Measurements from ENCODE around the gene HOXB6.

The HOXB6 gene

DNA sequence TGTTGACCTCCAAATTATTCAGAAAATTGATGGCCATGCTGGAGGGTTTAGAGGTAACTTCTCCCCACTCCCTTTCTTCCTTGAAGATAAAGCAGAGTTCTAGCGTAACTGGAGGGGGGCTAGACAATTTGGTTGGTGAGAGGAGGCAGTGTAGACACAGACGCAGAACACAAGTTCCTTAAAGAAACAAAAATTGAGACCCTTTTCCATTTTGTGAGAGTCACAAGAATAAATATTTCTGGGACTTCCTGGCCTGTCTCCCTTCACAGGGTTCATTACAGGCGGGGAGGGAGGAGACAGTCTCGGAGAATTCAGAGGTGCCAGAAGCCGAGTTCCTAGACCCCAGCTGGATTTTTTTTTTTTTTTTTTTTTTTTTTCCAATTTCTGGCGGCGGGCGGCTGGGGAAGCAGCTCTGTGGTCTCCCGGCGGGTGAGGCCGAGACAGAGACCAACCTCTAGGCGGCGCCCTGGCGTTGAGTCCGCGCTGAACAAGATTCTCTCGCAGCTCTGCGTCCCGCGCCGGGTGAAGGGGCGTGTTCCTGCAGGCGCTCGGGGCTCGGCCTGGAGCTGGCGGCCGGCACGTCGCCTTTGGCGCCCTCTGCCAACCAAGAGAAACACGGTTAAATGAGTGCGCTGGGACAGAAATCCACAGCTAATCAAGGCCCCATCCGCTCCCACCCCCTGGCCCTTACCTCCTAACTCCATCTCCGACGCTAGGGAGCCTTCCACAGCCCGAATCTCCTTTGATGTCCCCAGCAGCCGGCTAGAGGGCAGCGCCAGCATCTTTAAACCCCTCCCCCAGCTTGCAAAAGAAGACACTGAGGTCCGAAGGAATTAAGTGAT, 31.6 kb upstream of the HOXB6 start:
- peak; percentile 81 for DNase-seq

DNA sequence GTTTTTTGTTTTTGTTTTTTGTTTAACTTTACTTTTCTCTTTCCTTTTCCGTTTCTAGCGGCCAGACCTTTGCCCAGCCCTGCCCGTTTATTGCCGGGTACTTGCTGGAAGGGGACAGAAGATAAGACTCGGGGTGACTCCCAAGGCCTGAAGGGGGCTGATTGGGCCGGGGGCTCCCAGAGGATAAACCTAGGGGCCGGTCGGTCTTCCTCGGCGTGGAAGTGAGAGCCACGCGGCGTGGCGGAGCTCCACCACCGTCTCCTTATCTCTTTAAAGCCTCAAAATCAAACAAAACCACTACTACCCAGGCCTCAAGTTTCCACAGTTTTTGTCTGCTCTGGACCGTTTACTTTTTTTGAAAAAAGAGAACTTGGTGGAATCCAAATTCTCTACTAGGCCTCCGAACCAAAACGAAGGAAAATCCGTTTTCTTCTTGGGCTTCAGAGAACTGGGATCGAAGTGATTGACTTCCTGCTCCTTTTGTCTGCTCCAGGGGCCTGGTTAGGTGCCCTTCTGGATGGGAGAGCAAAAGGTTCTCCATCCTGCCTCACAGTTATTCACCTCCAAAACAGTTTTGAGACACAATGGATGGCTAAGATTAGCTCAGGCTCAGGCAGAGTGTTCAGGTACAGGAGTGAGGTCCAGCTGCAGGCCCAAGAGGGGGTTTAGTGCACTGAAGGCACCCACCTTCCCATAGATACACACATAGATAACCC, 29.9 kb upstream of the HOXB6 start:
- peak; percentile 18 for DNase-seq

DNA sequence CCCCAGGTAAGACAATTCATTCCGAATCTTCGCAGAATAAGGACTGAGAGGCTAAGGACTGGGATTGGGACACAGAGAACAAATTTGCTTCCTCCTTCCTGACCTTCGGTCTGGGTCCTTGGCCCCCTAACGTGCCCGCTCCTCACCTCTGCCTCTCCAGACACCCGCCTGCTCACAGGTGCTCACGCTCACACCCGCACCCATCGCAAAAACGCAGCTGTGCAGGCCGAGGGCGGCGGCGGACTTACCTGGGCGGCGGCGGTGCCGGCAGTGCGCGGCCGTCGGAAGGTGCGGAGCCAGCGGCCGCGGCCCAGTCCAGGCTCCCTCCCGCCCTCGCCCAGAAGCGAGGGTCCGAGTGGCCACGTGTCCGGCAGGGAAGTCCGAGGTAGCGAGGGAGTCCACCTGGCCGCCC, 28.5 kb upstream of the HOXB6 start:
- no peak for DNase-seq

DNA sequence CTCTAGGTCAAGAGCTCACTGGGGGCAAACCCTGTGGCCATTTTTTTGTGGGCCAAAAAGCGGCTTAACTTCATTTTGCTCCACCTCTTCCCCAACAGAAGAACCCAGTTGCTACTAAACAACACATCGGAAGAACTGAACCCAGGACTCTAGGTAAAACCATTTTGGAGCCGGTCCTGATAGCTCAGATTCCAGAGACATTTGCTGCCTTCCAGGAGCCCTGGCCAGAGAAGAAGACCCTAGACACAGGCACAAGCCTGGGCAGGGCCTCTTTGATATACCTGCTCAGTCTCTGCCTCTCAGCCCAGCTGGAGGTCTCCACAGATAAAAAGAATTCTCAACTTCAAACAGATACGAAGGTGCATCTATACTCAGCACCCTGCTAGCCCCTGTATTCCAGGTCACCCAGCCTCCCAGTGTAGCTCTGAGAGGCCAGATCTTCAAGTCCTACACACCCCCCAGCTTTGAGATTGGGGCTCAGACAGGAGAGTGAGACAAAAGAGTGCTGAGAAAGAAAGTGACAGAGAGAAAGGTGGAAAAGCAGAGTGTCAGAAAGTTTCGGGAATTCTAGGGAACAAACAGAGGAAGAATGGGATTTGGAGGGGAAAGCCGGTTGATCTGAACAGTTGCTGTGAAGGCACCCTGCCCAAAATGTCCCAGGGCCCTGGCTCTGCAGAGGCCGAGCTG, 27.9 kb upstream of the HOXB6 start:
- DNase-seq: peak; percentile 36

DNA sequence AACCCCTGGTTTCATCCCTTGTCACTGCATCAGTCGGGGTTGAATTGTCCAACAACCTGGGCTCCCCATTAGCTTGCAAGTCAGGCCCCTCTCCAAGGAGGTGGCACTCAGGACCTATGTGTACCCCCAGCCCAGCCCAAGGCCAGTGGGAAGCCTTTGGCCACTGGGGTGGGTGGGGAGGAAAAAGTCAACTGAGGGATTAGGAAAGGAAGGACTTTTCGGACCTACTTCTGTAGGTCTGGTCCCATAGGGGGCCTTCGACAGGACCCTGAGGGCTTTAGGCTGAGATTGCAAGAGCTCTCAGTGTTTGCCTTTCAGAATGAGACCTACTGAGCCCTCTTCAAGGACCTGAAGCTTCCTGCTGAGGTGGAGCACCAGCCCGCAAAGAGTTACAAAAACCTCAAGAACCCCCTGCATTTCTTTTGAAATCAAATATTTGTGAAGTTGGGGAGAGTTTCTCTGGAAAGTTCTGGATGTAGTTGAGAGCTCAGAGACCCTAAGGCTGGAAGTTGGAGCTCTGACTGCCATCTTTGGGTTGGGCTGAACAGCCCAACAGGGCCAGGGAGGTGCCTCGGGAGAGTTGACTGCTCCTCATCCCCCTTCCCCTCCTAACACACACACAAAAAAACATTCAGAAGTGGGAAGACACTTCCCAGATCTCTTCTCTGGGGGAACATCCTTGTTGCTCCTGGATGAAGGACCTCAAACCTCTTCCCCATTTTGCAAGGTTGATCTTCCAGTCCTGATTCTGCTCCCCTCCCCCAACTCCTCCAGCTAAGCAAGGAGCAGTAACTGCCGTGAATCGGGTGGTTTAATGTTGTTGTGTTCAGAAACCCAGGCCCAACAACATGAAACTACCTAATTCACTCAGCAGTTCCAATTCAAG, 27.1 kb upstream of the HOXB6 start:
- peak; percentile 18 for DNase-seq

DNA sequence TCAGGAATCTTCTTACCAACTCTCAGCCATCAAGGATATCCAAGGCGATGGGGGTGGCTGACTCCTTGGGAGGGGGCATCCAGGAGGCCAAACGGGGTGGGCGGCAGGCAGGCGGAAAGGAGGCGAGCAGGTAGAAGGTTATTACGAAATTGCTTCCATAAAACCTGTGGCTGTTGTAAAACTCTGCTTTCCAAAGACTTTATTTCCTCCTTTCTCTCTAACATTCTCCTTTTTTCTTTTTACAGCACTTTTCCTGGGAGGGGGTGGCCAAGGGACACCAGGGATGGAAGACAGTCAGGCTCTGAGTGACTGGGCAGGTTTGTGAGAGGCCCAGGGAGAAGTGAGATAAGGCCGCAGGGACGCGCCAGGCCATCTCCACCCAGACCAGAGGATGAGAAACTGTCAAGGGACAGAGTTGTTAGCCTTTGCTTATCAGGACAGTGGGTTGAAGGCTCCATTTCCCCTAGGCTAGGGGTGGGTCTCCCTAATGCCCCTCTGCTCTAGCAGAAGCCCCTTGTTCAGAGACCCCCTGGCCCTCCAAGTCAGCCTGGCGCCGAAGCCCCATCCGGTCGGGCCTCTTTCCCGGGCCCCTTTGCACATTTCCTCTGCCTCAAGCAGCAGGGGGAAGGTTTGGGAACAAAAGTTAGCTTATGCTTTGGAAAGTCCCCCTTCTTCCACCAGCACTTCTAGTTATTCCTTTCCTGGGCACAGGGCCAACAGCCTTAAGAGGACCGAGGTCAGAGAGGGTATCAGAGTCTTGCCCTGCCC, 26.3 kb upstream of the HOXB6 start:
- DNase-seq: peak; percentile 18

DNA sequence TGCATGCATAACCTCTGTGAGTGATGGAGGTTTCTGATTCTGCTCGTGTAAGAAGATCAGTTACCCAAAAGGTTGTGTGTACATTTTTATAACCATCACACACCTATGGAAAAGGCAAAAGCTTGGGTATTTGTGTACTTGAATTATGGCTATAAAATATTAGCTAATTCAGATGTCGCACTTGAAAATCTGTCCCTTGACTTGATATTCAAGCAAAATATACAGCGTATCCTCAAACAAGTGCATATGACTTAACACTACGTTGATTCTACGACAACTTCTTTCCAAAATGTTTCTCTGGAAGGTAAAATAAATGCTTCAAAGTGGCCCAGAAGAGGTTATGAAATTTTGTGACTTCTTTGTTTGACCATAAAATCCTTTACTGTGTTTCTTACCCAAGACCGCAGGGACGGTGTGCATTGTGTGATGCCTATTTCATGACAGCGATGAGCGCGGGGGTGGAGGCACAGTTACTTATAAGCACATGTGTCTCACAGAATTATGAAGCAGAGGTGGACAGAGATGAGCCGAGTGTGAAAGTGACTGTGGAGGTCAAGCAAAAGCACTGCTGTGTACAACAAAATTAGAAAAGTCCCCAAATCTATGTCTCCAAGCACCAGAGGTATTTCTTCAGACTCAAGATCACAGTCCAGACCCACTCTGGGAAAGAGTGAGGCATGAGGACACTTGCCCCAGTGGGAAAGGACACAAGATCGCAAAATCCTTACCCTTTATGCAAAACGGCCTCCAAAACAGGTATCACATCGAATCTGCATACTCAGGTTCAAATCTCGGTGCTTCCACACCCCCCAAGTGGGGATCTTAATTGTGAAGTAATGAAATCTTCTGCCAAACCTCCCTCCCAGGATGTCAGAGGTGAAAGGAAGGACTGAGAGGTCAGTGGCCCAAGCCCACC, 25.5 kb upstream of the HOXB6 start:
- peak; percentile 22 for DNase-seq

DNA sequence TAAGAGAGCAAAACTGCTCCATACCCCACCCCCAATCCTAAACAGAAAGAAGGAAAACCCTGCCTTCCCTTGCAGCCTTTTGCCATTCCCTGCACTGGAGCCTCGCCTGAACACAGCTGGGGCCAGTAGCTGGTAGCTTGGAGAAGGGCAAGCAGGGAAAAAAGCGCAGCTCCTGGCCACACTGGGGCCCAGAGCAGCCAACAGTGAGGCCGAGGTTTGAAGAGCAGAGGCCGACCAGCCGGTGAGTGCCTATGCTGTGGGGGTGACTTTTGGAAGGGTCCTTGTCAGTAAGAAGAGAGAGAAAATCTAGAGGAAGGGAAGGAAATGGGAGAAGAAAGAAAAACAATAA, 24.6 kb upstream of the HOXB6 start:
- peak; percentile 6 for DNase-seq

DNA sequence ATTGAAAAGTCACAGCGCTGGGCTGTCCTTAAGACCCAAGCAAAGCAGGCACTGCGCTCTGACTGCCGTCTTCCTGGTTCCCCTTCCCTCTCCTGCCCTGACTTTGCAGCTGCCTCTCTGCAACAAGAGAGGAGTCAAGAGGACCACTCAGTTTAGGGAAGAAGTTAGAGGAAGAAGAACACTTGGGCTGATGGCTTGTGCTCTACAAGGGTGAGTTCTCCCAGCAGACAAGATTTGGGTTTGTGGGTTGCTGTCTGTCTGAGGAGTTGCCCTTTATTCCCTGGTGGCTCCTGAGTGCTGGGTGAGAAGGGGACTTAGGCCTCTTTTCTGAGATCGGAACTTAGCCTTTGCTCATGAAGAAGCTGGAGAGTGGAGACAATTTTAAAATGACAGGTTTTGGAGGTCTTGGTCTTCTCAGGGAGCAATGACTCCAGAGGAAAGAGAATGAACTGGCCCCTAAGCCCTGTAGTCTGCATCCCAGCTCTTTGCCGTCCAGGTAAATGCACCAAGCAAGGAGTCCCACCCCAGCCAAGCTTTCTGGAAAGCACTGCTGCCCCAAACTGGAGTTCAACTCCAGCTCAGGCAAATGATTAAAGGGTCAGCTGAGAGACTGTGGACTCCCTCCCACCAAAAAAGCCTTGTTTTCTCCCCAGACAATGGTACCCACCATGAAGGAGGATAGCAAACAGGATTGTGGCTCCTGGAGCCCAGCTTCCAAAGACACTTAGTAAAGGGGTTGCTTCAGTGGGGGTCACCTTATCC, 24.0 kb upstream of the HOXB6 start:
- DNase-seq: no peak

DNA sequence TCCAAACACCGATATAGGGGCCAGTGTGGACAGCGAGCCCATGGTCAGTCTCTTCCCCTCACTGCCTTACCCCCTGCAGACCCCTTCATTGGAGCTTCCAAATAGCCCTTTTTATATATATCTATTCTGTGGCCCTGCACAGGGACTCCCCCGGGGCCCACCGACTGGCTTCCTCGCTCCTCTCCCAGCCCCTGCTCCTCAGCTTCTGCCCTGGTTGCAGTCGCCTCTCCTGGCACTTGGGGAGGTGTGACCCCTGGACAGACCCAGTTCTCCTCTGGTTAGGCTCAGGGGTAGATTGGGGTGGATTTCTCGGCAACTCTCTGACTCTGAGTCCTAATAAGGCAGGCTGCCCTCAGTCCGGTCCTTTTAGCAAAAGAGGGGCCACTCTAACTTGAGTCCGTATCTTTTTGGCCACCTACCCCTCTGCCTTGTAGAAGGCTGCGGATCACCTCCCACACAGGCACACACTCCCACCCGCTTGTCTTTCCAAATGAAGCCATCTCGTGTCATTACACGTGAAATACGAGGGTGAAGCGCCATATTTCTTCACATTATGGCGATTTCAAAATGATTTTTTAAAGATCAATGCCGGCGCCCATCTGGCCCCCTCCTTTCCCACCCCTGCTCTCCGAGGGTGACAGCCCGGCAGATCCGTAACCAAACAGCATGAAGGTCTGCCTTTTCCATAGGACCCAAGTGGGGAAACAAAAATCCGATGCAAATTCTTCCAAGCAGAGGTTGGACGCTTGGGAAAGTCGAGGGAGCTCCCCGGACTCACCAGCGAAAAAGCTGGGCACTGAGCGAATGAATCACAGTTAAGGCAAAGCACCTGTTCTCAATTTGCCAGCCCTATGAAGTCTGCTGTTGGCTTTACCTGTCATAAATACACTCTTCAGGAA, 23.1 kb upstream of the HOXB6 start:
- DNase-seq: no peak

DNA sequence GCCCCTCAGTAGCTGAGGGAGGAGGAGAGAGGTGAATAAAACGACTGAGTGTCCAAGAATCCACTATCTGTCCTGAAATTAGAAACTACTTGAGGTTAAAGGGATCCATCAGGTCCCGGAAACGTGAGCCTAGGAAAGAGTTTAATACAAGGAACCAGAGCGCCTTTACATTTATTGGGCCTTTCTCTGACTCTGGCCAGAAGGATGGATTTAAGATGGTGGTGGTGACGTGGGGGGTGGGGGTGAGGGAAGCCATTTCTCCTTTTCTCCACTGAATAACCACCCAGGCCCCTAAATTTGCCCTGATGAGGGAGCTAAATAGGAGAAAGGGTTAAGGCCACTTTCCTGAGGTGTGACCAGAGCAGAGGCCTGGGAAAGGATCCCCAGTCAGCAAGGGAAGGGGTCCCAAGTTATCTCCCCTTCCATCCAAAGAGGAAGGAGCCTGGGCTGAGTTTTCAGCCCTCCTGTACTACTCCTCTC, 22.4 kb upstream of the HOXB6 start:
- DNase-seq: no peak

DNA sequence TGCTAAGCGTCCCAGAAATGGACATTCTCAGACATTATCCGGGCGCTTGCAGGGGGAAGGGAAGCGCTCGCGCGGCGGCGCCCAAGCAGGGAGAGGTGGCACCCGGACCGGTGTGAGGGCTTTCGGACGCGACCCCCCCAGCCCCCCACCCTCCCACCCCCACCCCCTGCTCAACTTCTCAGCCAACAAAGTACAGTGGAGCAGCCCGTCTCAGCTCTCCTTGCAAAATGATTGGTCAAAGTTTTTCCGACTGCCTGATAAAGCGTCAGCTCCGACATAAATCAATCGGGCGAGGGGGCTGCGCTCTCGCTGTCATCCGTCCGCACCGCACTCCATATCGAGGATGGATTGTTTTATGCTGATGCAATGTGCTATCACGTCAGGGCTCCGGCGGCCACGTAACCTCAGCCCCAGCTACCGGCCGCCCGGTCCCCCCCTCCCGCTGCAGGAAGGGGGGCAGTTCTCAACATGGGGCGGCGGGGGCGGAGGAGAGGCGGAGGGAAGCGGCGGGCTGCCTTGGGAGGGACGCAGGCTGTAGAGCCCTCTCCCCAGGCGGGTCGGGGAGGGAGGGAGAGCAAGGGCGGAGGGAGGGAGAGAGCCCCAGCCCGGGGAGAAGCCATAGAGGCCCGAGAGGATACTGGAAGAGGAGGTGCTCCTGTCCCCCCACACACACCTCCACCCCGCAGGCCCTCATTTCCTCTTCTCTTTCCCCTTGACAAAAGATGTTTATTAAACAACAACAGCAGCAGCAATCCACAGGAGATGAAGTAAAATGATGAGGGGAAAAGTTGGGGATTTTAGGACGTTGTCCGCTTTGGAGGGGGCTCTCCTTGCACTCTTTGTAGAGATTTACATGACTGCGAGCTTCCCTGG, 21.7 kb upstream of the HOXB6 start, which contains the start of gene HOXB9:
Gene HOXB9, minus strand, starts transcription at position 114 of the 873 bp plus-strand sequence. Its CDS starts 89 bp downstream, at position 25.
- DNase-seq: peak; percentile 74

DNA sequence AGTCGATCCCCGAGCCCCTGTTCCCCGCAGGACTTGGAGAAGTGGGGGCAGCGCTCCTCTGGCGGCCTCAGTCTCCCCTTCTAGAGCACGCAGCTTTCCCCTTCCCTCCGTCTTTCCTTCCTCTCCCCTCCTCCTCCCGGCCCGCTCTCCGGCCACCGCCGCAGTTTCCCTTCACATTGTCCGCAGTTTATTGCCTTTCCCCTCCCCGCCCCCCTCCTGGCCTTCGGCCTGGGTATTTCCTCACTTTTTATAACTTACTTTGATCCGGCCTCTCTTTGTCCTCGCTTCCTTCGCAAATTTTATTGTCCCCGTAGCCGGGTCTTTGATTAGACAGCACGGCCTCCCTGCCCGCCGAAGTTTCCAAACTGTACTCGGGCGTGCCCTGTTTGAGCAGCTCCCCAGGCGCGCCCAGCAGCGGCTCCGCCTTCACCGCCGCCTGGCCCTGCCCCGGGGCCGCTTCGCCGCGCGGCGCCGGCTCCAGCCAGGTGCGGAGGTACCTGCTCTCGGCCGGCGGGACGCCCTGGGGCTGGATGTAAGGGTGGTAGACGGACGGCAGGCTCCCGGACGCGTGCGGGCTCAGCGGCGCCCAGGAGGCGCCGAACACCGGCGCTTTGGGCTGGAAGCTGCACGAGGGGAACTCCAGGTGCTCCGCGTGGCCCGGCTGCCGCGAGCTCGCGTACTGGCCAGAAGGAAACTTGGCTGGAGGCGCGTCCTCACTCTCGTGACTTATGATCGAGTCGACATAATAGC, 20.9 kb upstream of the HOXB6 start:
- peak; percentile 84 for DNase-seq

DNA sequence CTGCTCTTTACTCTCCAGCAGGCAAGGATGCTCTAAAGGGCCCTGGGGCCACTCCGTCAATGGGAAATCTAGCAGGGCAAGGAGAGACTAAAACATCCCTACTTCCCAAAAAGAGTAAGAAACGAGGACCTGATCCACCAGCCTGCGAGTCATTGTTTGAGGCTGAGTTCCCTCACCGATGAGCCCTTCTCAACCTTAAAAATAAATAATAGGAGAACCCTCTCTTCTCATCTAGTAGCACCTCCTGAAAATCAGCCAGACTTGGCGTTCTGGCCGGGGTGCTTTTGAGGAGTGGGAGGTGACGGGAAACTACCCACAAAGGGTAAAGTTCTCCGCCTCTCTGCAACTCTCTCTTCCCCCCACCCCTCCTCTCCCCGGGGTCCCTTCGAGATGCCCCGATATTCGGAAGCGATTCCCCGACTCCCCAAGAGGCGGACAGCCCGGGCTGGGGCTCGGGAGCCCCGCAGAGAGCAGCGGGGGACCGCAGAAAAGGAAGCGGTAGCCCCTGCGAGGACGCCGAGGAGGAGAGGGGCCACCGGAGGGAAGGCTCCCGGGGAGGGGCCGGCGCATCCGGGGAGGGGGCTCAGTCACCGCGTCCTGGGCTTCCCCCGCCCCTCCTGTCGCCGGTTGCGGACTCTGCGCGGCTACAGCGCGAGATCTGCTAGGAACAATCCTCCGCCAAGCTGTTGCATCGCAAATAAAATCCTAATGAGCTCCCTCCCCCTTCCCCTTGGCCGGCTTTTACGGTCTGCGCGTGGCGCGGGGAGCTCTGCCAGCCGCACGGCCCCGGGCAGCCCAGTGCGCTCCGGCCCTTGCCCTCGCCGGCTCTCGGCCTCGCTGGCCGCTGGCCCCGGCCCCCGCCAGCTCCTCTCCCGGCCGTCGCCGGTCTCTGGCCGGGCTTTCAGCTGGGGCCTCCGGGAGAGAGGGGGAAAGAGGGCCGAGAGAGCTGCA, 20.0 kb upstream of the HOXB6 start:
- DNase-seq: peak; percentile 84

DNA sequence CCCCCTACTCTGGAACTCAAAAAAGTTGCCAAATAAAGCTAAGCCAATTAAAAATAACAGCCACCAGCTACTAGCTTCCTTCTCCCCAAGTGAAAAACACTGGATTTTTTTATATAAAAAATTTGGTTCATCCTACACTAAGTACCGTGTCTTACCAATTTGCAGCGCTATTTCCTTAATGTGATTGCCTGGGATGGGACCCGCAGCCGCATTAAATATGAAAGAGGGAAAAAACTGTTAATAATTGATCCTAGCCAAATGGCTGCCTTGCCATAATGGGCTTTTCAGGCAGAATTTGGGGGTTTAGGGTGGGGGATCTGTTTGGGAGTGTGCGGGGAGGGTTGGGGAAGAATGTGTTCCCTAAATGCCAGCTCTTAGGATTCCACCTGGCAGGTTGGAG, 19.3 kb upstream of the HOXB6 start:
- DNase-seq: no peak
